Stimulated activated CD8-positive, alpha-beta memory T cell treated with anti-CD3 and anti-CD28 coated beads, Interleukin-12 subunit alpha, Interleukin-12 subunit beta, amount 100 ng/mL, for 24 hours (primary cell): ENCODE data around the gene CFAP92.
A peak's percentile ranks its signal among the peaks of the same experiment; 100 is the strongest.

Source experiments
- DNase-seq: peaks from one replicate; pipeline ENCODE4 v3.0.0-alpha.2; 2020; ENCODE audit errors: extremely low read depth

The CFAP92 gene

GRCh38 chr3:128993461-128994172 is at the start of gene CFAP92:
CFAP92 (minus strand) TSS chr3:128994076; CDS start chr3:128993304, 772 bp downstream.
- DNase-seq = peak; percentile 66

GRCh38 chr3:129040579-129041300 is 46.9 kb upstream of the CFAP92 start:
- DNase-seq = no peak

- DNase-seq = no peak
These were observed 46.1 kb upstream of the CFAP92 start for GRCh38 chr3:129040039-129040336.

- DNase-seq = no peak
These were observed 45.6 kb upstream of the CFAP92 start for GRCh38 chr3:129039271-129040038.

- DNase-seq = no peak
These were observed 44.4 kb upstream of the CFAP92 start for GRCh38 chr3:129038121-129038855.

GRCh38 chr3:129037093-129037419 is 43.2 kb upstream of the CFAP92 start:
- DNase-seq = no peak

- DNase-seq = no peak
These were observed 42.6 kb upstream of the CFAP92 start for GRCh38 chr3:129036222-129037092.

- DNase-seq = no peak
These were observed 41.7 kb upstream of the CFAP92 start for GRCh38 chr3:129035360-129036221.

- DNase-seq = no peak
These were observed 40.8 kb upstream of the CFAP92 start for GRCh38 chr3:129034642-129035041.

- no peak for DNase-seq
These were observed 39.9 kb upstream of the CFAP92 start for GRCh38 chr3:129033633-129034321.

- DNase-seq = no peak
These were observed 39.3 kb upstream of the CFAP92 start for GRCh38 chr3:129033151-129033550.

GRCh38 chr3:129032716-129033115 is 38.8 kb upstream of the CFAP92 start:
- no peak for DNase-seq

GRCh38 chr3:129031476-129032215 is 37.8 kb upstream of the CFAP92 start:
- no peak for DNase-seq

GRCh38 chr3:129030611-129031010 is 36.7 kb upstream of the CFAP92 start:
- no peak for DNase-seq

GRCh38 chr3:129028866-129029265 is 35.0 kb upstream of the CFAP92 start:
- DNase-seq = no peak

GRCh38 chr3:129027544-129027880 is 33.6 kb upstream of the CFAP92 start:
- DNase-seq = no peak

- peak; percentile 76 for DNase-seq
These were observed 33.1 kb upstream of the CFAP92 start for GRCh38 chr3:129026728-129027543.
